Measurements from ENCODE around the gene ETNK2. TPM values are rescaled to one million over a fixed set of nuclear protein-coding genes. Genes with fewer than 3 reads are reported as not detected.

The ETNK2 gene
- polyA plus RNA-seq, 3 donors, result not detected

- no peak for DNase-seq
- H2AFZ ChIP-seq (ENCODE audit: insufficient read depth, low read depth, low read length, poor library complexity, severe bottlenecking), result no peak overlapping the region
Observed at GRCh38 chr1:204199579-204199978, 47.7 kb upstream of the ETNK2 start.

More at GRCh38 chr1:204199579-204199978, 47.7 kb upstream of the ETNK2 start:
- H3K36me3 Mint-ChIP-seq, result no peaks in the 10 kb centered on the region
- peaks cover 14 to 22% (median 18%) of the 10 kb centered on the region in 3 donors for H3K27me3 Mint-ChIP-seq (ENCODE audit: low read depth in 3 of 3)
- TF ChIP-seq CTCF (IDR thresholded peaks at IDR 0.05), result no peak
- H3K4me2 ChIP-seq (replicated peaks; ENCODE audit: extremely low read depth, low read length, poor library complexity, severe bottlenecking), result no peak overlapping the region
- H3K9ac ChIP-seq (ENCODE audit: insufficient read depth, low read length, poor library complexity, severe bottlenecking), result no peak overlapping the region
- no peak overlapping the region for H3K27ac ChIP-seq (ENCODE audit: low read depth in 1 of 2, low read length in 2 of 2)
- no peaks in the 10 kb centered on the region for H3K9me3 ChIP-seq (replicated peaks in 1 of 2; ENCODE audit: control insufficient read depth in 1 of 2, insufficient read depth in 1 of 2, low read length in 2 of 2)
- WGBS (ENCODE audit: insufficient coverage), result 97% methylated on average over 6 of the region's 9 CpGs
- no peaks in the 10 kb centered on the region for H3K36me3 ChIP-seq (replicated peaks in 1 of 2; ENCODE audit: control insufficient read depth in 1 of 2, insufficient read depth in 2 of 2, low read length in 2 of 2)
- H3K27ac Mint-ChIP-seq, result no peak overlapping the region
- H3K4me1 ChIP-seq (ENCODE audit: control insufficient read depth in 1 of 2, insufficient read depth in 2 of 2, low read length in 2 of 2), result no peaks in the 10 kb centered on the region
- intact Hi-C loops (cut with micrococcal nuclease), result no loop called here
- H4K20me1 ChIP-seq (ENCODE audit: insufficient read depth, low read length), result no peaks in the 10 kb centered on the region
- H3K4me3 Mint-ChIP-seq, result no peak overlapping the region
- peaks cover 0 to 2% of the 10 kb centered on the region in 2 donors for H3K27me3 ChIP-seq (ENCODE audit: control insufficient read depth in 2 of 2, insufficient read depth in 2 of 2, low read length in 2 of 2)
- no peaks in the 10 kb centered on the region for H3K79me2 ChIP-seq (ENCODE audit: insufficient read depth, low read length)
- no peak overlapping the region for H3K4me3 ChIP-seq (replicated peaks in 1 of 3; ENCODE audit: low read depth in 2 of 3, low read length in 3 of 3)
- peaks cover 0 to 2% (median 0%) of the 10 kb centered on the region in 7 donors for H3K9me3 Mint-ChIP-seq
- no peaks in the 10 kb centered on the region for H3K4me1 Mint-ChIP-seq
